ENCODE measurements around the gene ZNF697.

ZNF697 gene

DNA sequence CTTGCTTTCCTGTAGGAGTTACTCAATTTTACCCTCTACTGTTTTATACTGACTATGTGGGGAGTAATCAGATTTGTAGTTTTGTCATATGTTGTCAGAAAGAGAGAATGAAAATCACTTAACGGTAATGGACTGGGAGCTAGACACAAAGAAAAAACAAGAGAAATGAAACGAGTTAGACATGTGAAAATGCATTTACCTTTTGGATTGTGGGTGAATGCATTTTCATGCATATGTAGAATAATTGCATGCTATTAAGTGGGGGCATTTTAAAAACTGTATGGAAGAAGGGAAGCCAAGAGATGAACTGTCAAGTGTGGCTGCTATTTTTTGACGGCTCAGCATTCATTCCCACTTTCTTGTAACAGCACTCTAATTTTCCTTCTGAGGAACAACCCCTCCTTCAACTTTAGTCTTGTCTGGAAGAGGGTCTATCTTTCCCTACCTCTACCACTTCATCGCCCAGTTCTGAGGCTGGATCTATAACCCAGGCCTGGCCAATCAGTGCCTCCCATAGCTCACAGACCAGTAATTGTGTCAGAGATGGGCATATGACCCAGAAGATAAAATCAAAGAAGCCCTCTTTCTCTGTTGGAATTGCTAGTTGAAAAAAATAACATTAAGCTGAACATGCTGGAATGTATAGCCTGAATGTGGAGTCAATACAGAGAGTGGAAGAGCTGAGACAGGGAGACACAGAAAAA is 5.2 kb upstream of the ZNF697 start:
- Mint-ChIP-seq H3K36me3 (ENCODE audit: low read depth) (no peaks in the 10 kb centered on the region), H3K27me3 (ENCODE audit: low read depth, poor library complexity) (peaks cover 41% of the 10 kb centered on the region), H3K27ac (no peak overlapping the region), H3K9me3 (no peaks in the 10 kb centered on the region), H3K4me3 (no peak overlapping the region), H3K4me1 (peaks cover 4% of the 10 kb centered on the region)
- DNase-seq = no peak
- no peak for TF ChIP-seq CTCF (IDR thresholded peaks at IDR 0.05)

DNA sequence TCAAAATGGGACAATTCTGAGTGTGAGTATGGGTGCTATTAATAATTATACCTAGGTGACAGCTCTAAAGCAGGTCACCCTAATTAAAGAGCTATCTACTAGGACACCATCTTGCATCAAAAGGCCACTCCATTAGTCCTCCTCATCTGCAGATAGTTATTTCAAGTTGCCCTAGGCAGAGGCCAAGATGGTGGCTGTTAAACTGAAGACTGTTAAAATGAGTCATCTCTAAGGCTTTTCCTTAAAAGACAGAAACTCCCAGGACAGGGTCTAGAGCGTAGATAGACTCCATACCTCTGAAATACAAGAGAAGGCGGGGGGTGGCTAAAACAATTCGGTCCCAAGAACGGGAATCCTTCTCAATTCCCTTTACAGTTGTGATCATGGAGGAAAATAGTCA is 4.5 kb upstream of the ZNF697 start:
- H3K4me3 Mint-ChIP-seq = no peak overlapping the region
- peaks cover 4% of the 10 kb centered on the region for H3K4me1 Mint-ChIP-seq
- TF ChIP-seq CTCF (IDR thresholded peaks at IDR 0.05) = no peak
- H3K27ac Mint-ChIP-seq = no peak overlapping the region
- H3K27me3 Mint-ChIP-seq (ENCODE audit: low read depth, poor library complexity) = peaks cover 41% of the 10 kb centered on the region
- no peak for DNase-seq
- H3K36me3 Mint-ChIP-seq (ENCODE audit: low read depth) = no peaks in the 10 kb centered on the region
- no peaks in the 10 kb centered on the region for H3K9me3 Mint-ChIP-seq

DNA sequence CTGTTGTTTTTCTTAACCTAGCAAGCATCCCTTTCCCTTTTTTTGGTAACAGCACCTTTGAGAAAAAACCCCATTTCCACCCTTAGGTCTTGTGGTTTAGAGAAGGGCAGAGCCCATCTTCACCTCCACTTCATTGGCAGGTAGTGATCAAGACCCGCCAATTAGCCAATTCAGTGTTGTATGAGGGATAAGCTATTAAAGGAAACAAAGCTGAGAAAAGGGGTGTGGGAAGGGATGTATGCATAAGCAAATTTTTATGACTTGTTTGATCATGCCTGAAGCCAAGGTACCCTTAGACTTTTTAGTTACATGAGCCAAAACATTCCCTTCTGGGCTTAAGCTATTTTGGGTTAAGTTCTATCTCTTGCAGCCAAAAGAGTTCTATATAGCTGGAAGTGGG is 3.6 kb upstream of the ZNF697 start:
- H3K9me3 Mint-ChIP-seq = no peaks in the 10 kb centered on the region
- H3K36me3 Mint-ChIP-seq (ENCODE audit: low read depth) = no peaks in the 10 kb centered on the region
- peaks cover 41% of the 10 kb centered on the region for H3K27me3 Mint-ChIP-seq (ENCODE audit: low read depth, poor library complexity)
- TF ChIP-seq CTCF (IDR thresholded peaks at IDR 0.05) = no peak
- H3K27ac Mint-ChIP-seq = no peak overlapping the region
- DNase-seq = no peak
- H3K4me3 Mint-ChIP-seq = no peak overlapping the region
- peaks cover 8% of the 10 kb centered on the region for H3K4me1 Mint-ChIP-seq

DNA sequence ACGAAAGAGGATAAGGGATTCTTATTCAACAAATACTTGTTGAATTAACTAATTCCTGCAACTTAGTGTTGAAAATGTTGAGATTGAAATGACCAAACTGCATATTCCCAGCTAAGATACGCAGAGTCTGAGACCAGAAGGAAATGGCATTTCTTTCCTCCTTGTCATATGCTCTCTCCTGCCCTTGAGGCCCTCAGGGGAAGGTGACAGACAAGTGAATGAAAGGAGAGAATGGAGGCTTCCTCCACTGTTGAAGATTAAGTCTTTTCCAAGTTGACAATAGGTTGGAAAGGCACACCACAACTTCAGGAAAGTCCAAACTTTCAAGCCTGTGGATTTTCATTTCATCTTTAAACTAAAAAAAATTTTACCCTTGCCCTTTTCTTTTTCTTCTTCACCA is 3.1 kb upstream of the ZNF697 start:
- no peak for TF ChIP-seq CTCF (IDR thresholded peaks at IDR 0.05)

GRCh38 chr1:119648620-119649004 is 546 bp upstream of the ZNF697 start:
- H3K9me3 Mint-ChIP-seq = no peaks in the 10 kb centered on the region
- peaks cover 32% of the 10 kb centered on the region for H3K27me3 Mint-ChIP-seq (ENCODE audit: low read depth, poor library complexity)
- no peak for TF ChIP-seq CTCF (IDR thresholded peaks at IDR 0.05)

More for the DNA sequence above, 3.1 kb upstream of the ZNF697 start:
- Mint-ChIP-seq H3K9me3 (no peaks in the 10 kb centered on the region), H3K4me3 (no peak overlapping the region), H3K27ac (no peak overlapping the region), H3K27me3 (ENCODE audit: low read depth, poor library complexity) (peaks cover 41% of the 10 kb centered on the region), H3K36me3 (ENCODE audit: low read depth) (no peaks in the 10 kb centered on the region), H3K4me1 (peaks cover 13% of the 10 kb centered on the region)
- DNase-seq = no peak

GRCh38 chr1:119647228-119647733 is 785 bp downstream of the ZNF697 start:
- H3K4me3 Mint-ChIP-seq = peak overlapping the region; percentile 93
- DNase-seq = peak; percentile 27
- H3K9me3 Mint-ChIP-seq = no peaks in the 10 kb centered on the region
- H3K27me3 Mint-ChIP-seq (ENCODE audit: low read depth, poor library complexity) = peaks cover 24% of the 10 kb centered on the region
- H3K36me3 Mint-ChIP-seq (ENCODE audit: low read depth) = peaks cover 19% of the 10 kb centered on the region
- peaks cover 38% of the 10 kb centered on the region for H3K4me1 Mint-ChIP-seq
- H3K27ac Mint-ChIP-seq = peak overlapping the region; percentile 97
- no peak for TF ChIP-seq CTCF (IDR thresholded peaks at IDR 0.05)

More at GRCh38 chr1:119648620-119649004, 546 bp upstream of the ZNF697 start:
- no peak overlapping the region for H3K27ac Mint-ChIP-seq
- no peak for DNase-seq
- peak overlapping the region; percentile 93 for H3K4me3 Mint-ChIP-seq
- peaks cover 34% of the 10 kb centered on the region for H3K4me1 Mint-ChIP-seq
- peaks cover 5% of the 10 kb centered on the region for H3K36me3 Mint-ChIP-seq (ENCODE audit: low read depth)
